Mononuclear cell (primary cell): ENCODE data around the gene HEG1. TPM values are rescaled to one million over a fixed set of nuclear protein-coding genes. Genes with fewer than 3 reads are reported as not detected.

Experiments
- H3K27me3 ChIP-seq: 2 replicates; pipeline ENCODE4 v1.6.0; 2011; ENCODE audit warnings: low read length, control low read depth; ENCODE audit not compliant: insufficient read depth
- H3K4me1 ChIP-seq: 2 replicates; pipeline ENCODE4 v1.5.1; 2011; ENCODE audit warnings: mild to moderate bottlenecking, low read length, control low read depth; ENCODE audit not compliant: insufficient read depth
- H3K4me3 ChIP-seq: 2 replicates; pipeline ENCODE4 v1.5.1; 2011; ENCODE audit warnings: mild to moderate bottlenecking, low read length, moderate library complexity
- H3K9me3 ChIP-seq: 2 replicates; pipeline ENCODE4 v1.5.1; 2011; ENCODE audit warnings: low read depth, mild to moderate bottlenecking, control low read depth, low read length
- total RNA-seq: library from RNA; depleted of rRNA; stranded (reverse); fragments of >200 nt; gene quantifications from one replicate; pipeline ENCODE4 v1.2.3, GENCODE V29; 2012

The HEG1 gene
- total RNA-seq, 1 donor: 11.0 TPM

DNA sequence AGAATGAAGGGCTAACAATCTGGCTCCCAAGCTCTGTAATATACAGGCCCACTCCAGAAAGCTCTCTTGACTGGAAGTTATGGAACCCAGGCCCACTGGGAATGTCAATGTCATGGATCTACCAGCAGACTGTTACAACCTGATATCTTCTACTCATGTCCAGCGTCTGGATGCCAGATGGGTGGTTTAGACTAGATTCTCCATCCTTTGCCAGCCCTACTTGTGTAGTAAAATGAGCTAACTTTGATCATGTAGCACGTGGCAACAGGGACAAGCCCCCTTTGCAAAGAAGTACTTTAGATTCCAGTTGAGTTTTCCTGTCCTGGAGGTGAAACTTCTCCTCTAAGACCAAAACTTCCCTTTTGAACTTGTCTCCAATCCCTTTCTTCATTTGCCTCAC is 55.1 kb downstream of the HEG1 start:
- Histone ChIP-seq H3K27me3 (no peaks in the 10 kb centered on the region), H3K9me3 (no peaks in the 10 kb centered on the region), H3K4me1 (peaks cover under 1% of the 10 kb centered on the region), H3K4me3 (no peak overlapping the region)

DNA sequence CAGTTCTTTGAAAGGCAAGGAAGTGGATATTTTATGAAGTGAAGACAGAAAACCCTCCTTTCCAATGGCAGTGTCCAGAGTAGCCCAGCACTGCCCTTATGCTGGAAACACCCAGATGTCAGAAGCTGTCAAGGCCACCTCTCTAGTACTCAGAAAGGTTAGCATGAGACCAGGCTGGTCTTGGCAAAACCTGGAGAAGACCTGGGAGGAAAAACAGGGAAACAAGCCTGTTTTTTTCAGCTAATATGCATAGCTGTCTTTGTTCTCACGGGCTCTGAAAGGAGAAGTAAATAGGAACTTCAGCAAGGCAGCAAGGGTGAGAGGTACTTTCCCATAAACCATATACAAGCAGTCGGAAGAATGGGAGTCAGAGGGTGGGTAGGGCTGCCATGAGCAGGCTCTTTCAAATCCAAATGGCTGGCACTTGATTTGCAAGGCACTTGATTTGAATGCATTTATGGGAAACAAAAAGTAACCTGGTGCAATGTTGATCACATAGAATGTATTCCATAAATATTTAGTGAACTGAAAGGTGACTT is 55.8 kb downstream of the HEG1 start:
- Histone ChIP-seq H3K4me1 (peaks cover 4% of the 10 kb centered on the region), H3K9me3 (no peaks in the 10 kb centered on the region), H3K27me3 (no peaks in the 10 kb centered on the region), H3K4me3 (no peak overlapping the region)

DNA sequence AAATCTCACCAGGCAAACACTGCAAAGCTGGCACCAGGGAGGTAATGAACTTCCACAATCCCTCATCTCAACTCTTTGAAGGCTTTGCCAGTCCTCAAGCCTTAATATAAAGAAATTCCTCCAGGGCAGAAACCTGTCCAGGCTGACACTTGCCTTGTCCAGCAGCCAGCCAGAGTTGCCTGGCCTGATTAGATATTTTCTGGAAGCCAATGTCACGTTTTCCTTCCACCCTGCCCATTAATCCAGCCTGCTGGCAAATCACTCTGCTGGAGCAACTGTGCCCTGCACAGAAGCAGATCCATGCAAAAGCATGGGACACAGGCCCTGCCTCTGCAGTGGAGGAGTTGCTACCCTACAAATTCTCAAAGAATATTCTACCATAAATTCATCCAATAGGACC is 56.5 kb downstream of the HEG1 start:
- no peaks in the 10 kb centered on the region for H3K27me3 ChIP-seq
- no peak overlapping the region for H3K4me3 ChIP-seq
- no peaks in the 10 kb centered on the region for H3K9me3 ChIP-seq
- H3K4me1 ChIP-seq: peaks cover 4% of the 10 kb centered on the region

DNA sequence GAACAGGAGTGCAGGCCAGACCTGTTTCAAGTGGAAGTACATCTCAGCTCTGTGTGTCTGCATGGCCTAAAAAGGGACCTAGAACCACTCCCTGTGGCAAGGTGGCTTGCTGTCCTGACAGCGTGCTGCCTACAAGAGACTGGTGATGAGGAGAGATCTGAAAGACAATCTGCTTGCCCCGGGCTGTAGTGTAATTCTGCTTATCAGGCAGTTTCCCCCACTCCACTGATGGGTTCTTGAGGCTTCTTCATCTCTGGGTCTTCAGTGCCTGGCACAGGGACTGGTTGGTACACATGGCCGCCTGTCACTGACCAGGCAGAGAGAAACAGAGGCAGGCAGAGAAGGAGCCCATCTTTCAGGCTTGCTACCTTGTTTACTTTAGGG is 57.6 kb downstream of the HEG1 start:
- H3K9me3 ChIP-seq: no peaks in the 10 kb centered on the region
- no peak overlapping the region for H3K4me3 ChIP-seq
- H3K4me1 ChIP-seq: peaks cover 4% of the 10 kb centered on the region
- H3K27me3 ChIP-seq: no peaks in the 10 kb centered on the region

DNA sequence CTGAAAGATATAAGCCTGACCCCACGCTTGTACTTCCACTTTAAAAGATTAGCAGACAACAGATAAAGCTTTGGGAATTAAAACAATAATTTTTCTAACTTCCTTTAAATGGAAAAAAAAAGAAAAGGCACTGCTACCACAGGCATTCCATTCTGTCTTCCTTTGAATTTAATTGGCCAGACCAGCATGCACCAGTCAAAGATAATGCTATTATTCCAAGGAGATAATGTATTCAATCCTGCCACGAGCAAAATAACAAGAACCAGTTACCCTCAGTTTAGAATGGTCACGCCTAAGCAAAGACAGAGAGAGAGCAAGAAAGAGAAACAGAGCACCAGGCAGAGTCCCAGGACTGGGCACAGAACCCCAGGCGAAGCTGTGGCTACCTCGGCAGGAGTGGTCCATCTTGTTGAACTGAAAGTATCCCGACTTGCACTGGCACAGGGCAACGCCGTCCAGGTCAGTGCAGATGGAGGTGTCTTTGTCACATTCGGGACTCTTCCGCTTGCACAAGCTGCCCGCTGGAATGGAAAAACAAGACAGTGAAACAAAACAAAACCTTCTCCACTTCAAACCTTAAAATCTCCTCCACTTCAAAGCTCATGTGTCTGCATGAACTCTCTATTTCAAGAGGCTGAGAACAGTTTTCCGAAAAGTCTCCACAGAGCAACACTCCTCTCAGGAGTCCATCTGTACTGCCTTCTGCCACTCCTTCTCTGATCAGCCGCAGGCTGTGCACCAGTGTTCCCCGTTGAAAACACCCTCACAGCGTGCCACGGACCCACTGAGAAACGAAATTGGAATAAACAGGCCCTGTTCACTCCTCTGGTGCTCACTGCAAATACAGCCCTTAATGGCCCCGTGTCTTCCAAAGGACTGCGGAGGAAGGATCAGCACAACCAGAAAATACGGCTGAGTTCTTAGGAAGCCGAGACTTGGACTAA is 58.2 kb downstream of the HEG1 start:
- Histone ChIP-seq H3K27me3 (no peaks in the 10 kb centered on the region), H3K4me3 (no peak overlapping the region), H3K9me3 (no peaks in the 10 kb centered on the region), H3K4me1 (peaks cover 4% of the 10 kb centered on the region)

DNA sequence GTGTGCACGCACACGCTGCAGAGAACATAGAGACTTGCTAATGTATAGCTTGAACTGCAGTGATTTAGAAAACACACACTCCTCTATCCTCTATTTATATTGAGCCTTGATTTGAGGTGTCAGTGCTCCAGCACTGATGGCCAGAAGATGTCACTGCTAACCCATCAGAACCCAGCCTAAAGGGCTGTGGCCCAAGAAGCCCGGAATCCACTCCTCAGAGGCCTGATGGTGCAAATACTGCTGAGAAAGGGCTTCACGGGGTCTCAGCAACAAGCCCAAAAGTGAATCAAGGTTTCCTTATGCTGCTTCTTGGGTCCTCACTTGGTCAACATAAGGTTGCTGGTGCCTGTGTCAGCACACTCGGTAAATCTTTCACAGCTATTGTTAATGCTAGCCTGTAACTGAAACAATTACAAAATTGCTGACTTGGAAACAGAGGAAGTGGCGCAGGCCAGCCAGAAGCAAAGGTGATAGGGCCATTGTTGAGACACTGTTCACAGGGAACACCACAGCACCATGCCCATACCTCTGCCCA is 60.3 kb downstream of the HEG1 start:
- Histone ChIP-seq H3K27me3 (no peaks in the 10 kb centered on the region), H3K9me3 (no peaks in the 10 kb centered on the region), H3K4me1 (peaks cover 4% of the 10 kb centered on the region), H3K4me3 (no peak overlapping the region)

DNA sequence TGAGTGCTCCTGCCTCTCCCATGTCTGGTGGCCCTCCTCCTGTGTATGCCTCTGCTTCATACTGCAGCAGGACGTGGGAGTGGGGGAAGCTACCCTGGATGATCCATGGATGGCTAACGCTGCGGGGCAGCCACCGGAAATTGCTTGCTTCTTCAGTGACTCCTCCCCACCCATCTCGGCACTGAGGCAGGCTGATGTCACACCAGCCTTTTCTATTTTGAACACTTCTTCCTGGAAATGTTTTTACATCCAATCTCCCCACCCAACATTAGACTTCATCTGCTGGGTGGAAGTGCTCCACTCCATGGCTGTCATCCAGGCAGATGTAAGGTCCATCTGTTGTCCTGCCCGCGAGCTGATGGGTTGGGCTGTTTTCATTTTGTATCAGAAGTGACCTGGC is 62.3 kb downstream of the HEG1 start:
- H3K27me3 ChIP-seq: no peaks in the 10 kb centered on the region
- H3K4me3 ChIP-seq: no peak overlapping the region
- no peaks in the 10 kb centered on the region for H3K9me3 ChIP-seq
- peaks cover 4% of the 10 kb centered on the region for H3K4me1 ChIP-seq

- Histone ChIP-seq H3K27me3 (no peaks in the 10 kb centered on the region), H3K4me1 (peaks cover 4% of the 10 kb centered on the region), H3K4me3 (no peak overlapping the region), H3K9me3 (no peaks in the 10 kb centered on the region)
Measured at GRCh38 chr3:124992041-124992440, 63.8 kb downstream of the HEG1 start.

GRCh38 chr3:124986192-124987143 is 69.3 kb downstream of the HEG1 start:
- Histone ChIP-seq H3K9me3 (no peaks in the 10 kb centered on the region), H3K27me3 (no peaks in the 10 kb centered on the region), H3K4me3 (no peak overlapping the region), H3K4me1 (peaks cover 38% of the 10 kb centered on the region)

- no peaks in the 10 kb centered on the region for H3K9me3 ChIP-seq
- H3K4me1 ChIP-seq: peaks cover 38% of the 10 kb centered on the region
- no peak overlapping the region for H3K4me3 ChIP-seq
- no peaks in the 10 kb centered on the region for H3K27me3 ChIP-seq
Measured at GRCh38 chr3:124985349-124985748, 70.4 kb downstream of the HEG1 start.

DNA sequence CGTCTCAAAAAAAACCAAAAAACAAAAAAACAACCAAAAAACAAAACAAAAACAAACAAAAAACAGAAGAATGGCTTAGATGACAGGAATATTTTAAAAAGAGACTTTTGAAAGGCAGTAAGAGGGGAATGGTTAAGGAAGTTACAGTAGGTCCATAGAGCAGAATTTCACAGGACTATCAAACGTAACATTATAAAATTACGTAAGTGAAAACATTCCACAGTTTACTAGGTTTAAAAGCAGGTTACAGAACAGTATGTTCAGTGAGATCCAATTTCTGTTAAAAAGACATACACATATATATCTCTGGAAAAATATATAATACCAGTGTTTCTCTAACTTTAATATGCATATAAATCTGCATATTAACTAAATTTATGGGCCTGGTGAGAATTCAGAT is 71.0 kb downstream of the HEG1 start:
- Histone ChIP-seq H3K4me1 (peaks cover 38% of the 10 kb centered on the region), H3K4me3 (no peak overlapping the region)

GRCh38 chr3:124982855-124983254 is 72.9 kb downstream of the HEG1 start:
- Histone ChIP-seq H3K4me1 (peaks cover 38% of the 10 kb centered on the region), H3K9me3 (no peaks in the 10 kb centered on the region), H3K4me3 (no peak overlapping the region), H3K27me3 (no peaks in the 10 kb centered on the region)

More for the DNA sequence above, 71.0 kb downstream of the HEG1 start:
- Histone ChIP-seq H3K27me3 (no peaks in the 10 kb centered on the region), H3K9me3 (no peaks in the 10 kb centered on the region)

DNA sequence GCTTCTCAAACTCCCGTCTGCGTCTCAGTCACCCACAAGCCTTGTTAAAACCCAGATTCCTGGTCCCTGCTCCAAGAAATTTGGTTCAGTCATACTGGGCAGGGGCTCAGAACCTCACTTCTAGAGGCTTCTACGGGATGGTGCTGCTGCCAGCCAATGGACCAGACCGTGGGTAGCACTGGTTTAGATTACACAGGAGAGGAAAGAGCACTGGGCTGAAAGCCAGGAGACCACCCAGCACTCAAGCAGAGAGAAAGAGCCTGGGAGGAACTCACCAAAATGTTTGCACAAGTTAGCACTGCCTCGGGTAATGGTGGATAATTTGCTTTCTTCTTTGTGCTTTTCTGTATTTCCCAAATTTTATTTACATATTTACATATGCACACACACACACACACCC is 74.3 kb downstream of the HEG1 start:
- H3K4me1 ChIP-seq: peaks cover 36% of the 10 kb centered on the region
- no peak overlapping the region for H3K4me3 ChIP-seq
- H3K27me3 ChIP-seq: no peaks in the 10 kb centered on the region
- no peaks in the 10 kb centered on the region for H3K9me3 ChIP-seq

GRCh38 chr3:124978627-124979026 is 77.2 kb downstream of the HEG1 start:
- Histone ChIP-seq H3K9me3 (no peaks in the 10 kb centered on the region), H3K27me3 (no peaks in the 10 kb centered on the region), H3K4me3 (no peak overlapping the region), H3K4me1 (peaks cover 9% of the 10 kb centered on the region)

GRCh38 chr3:124976383-124976782 is 79.4 kb downstream of the HEG1 start:
- Histone ChIP-seq H3K4me1 (no peaks in the 10 kb centered on the region), H3K9me3 (no peaks in the 10 kb centered on the region), H3K27me3 (no peaks in the 10 kb centered on the region), H3K4me3 (no peak overlapping the region)
